ENCODE data around the gene HOXB5.

Gene HOXB5

GRCh38 chr17:48553826-48554225 is 39.8 kb downstream of the HOXB5 start:
- H3K4me3 ChIP-seq (ENCODE audit: low read depth, low read length) = no peak overlapping the region
- H3K36me3 ChIP-seq = no peaks in the 10 kb centered on the region
- no peak for DNase-seq
- H3K4me1 ChIP-seq = no peaks in the 10 kb centered on the region
- H3K9me3 ChIP-seq = no peaks in the 10 kb centered on the region; the same call in 1 of the 2 replicates
- TF ChIP-seq CTCF (IDR thresholded peaks at IDR 0.05; ENCODE audit: low read depth, low read length) = no peak
- peaks cover 93% of the 10 kb centered on the region for H3K27me3 ChIP-seq

DNA sequence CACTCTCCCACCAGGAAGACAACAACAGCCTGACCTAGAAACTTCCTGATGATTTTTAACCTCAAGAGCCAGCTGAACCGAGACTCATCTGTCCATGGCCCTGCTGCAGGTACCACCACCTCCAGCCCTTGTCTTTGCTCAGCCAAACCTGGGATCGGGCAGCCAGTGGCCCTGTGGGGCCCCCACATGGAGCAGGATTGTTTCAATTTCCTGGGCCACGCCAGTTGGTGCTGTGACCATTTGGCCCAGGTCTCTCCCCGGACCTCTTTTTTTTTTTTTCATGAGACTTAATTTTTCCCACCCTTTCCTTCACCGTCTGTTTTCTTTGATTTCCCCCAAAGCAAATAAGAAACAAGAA is 40.4 kb downstream of the HOXB5 start:
- no peaks in the 10 kb centered on the region; the same call in 1 of the 2 replicates for H3K9me3 ChIP-seq
- peaks cover 91% of the 10 kb centered on the region for H3K27me3 ChIP-seq
- no peak for DNase-seq
- no peak for TF ChIP-seq CTCF (IDR thresholded peaks at IDR 0.05; ENCODE audit: low read depth, low read length)
- no peaks in the 10 kb centered on the region for H3K4me1 ChIP-seq
- no peak overlapping the region for H3K4me3 ChIP-seq (ENCODE audit: low read depth, low read length)
- H3K36me3 ChIP-seq = no peaks in the 10 kb centered on the region

GRCh38 chr17:48552466-48553189 is 41.0 kb downstream of the HOXB5 start:
- Histone ChIP-seq H3K4me1 (no peaks in the 10 kb centered on the region), H3K27me3 (peaks cover 90% of the 10 kb centered on the region), H3K9me3 (no peaks in the 10 kb centered on the region; the same call in 1 of the 2 replicates), H3K36me3 (no peaks in the 10 kb centered on the region), H3K4me3 (ENCODE audit: low read depth, low read length) (no peak overlapping the region)
- no peak for DNase-seq
- TF ChIP-seq CTCF (IDR thresholded peaks at IDR 0.05; ENCODE audit: low read depth, low read length) = no peak

DNA sequence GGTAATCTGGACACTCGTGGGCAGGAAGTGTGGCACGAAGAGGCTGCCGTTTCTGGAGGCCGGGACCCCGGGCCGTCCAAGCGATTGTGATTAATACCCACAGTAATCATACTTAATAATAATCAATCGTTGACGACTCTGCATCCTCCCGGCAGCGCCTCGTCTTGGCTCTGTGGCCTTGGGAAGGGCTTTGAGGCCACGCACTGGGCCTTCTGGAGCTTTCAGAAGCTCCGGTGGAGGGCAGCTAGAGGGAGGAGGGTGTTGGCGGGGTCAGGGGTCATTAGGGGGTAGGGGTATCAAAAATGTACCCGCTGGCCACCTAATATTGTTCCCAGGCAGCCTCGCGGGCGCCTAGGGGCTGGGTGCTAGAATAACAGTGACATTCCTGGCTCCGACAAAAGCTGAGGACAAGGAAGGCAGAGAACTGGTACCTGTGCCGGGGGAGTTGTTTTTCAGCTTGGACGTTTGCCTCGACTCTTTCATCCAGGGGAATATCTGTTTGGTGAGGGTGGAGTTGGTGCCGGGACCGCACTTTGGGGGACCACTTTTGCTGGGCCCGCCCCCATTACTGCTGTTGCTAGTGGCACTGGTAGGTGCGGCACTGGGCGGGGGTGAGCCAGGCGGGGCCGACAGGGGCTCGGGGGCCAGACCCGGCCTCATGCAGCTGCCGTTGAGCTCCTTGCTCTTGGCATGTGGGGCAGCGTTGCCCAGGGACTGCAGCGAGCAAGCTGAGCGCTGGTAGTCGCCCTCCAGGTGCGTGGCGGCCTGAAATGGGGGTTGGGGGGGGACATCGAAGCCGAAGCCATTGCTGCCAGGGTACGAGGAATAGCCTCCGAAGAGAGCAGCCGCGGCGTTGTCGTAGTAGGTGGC is 41.7 kb downstream of the HOXB5 start:
- H3K27me3 ChIP-seq = peaks cover 90% of the 10 kb centered on the region
- no peak for DNase-seq
- H3K9me3 ChIP-seq = no peaks in the 10 kb centered on the region; the same call in 1 of the 2 replicates
- no peak overlapping the region for H3K4me3 ChIP-seq (ENCODE audit: low read depth, low read length)
- H3K36me3 ChIP-seq = no peaks in the 10 kb centered on the region
- no peaks in the 10 kb centered on the region for H3K4me1 ChIP-seq
- no peak for TF ChIP-seq CTCF (IDR thresholded peaks at IDR 0.05; ENCODE audit: low read depth, low read length)

DNA sequence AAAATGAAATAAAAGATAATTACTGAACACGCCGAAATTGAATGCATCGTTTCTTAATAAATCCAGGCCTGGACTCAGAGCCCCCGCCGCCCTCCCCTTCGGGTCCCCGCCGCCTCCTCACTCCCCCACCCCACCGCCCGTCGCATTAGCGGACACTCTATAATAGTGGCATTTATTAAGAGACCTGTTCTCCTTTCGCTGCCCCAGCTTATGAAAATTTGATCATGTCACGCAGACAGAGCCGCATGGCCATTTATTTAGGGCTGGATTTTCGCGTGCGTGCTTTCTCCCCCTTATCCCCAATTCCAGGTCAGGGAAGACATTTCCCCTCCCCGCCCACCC is 42.4 kb downstream of the HOXB5 start:
- H3K9me3 ChIP-seq = no peaks in the 10 kb centered on the region; the same call in 1 of the 2 replicates
- no peaks in the 10 kb centered on the region for H3K36me3 ChIP-seq
- no peak for DNase-seq
- H3K4me3 ChIP-seq (ENCODE audit: low read depth, low read length) = no peak overlapping the region
- H3K27me3 ChIP-seq = peaks cover 90% of the 10 kb centered on the region
- TF ChIP-seq CTCF (IDR thresholded peaks at IDR 0.05; ENCODE audit: low read depth, low read length) = no peak
- no peaks in the 10 kb centered on the region for H3K4me1 ChIP-seq

All from BE2C (cell line).